HS-5 (cell line): ENCODE measurements around the gene KCNIP4.

Source experiments
- DNase-seq: peaks from one replicate; pipeline ENCODE4 v3.0.0-alpha.2; 2012; ENCODE audit warnings: low read depth

The KCNIP4 gene

GRCh38 chr4:21457086-21457840 is 491.3 kb downstream of the KCNIP4 start:
- no peak for DNase-seq

- DNase-seq, result no peak
These were observed 493.7 kb downstream of the KCNIP4 start for GRCh38 chr4:21454831-21455230.

- DNase-seq, result no peak
These were observed 494.4 kb downstream of the KCNIP4 start for GRCh38 chr4:21454201-21454600.

DNA sequence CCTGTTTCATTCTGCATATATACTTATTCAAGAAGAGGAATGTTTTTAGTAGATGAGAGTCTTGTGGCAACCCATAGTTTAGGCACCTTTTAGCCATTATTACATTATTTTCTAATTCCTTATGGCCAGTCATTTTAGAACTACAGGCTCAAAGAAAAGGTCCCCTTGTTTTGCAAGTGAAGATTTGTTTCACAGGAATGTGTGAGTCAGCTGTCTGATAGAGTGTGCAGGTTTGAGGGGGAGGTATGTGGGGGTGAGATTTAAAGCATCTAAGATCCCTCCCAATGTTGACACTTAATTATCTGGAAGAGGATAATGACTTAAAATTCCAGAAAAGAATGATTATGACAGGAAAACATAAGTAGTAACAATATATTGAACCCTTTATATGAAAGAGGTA is 495.6 kb downstream of the KCNIP4 start:
- no peak for DNase-seq

DNA sequence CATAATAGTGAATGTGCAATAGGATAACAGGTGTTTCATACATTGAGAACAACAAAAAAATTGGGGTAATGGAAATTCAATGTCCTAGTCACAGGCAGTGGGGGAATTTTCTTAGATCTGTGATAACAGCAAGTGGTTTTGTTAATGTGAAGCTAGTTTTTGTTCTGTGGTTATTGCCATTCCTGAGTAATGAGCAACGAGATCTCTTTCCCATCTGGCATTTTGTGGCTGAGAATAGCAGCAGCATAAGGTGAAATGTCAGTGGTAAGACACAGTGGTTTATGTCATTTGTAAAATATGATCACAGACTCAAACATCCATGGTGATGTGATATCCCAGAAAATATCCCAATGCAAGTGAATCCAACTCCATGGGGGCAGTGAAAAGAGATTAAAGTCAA is 497.5 kb downstream of the KCNIP4 start:
- peak; percentile 55 for DNase-seq

DNA sequence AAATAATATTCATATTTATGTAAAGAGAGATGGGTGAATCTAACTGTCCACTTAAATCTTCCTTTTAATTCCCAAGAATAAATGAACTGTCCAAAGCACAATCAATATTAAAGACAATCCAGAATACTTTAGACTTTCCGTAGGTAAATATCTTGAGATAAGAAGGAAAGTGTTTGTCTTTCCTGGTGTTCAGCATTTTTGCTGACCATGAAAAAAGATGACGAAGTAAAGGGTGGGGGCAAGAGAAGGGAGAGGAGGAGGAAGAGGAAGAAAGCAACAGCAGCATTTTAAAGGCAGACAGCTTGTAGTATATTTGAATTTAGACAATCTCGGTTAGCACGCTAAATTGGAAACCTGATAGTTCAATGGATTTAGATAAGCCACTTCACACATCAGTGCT is 498.2 kb downstream of the KCNIP4 start:
- no peak for DNase-seq

DNA sequence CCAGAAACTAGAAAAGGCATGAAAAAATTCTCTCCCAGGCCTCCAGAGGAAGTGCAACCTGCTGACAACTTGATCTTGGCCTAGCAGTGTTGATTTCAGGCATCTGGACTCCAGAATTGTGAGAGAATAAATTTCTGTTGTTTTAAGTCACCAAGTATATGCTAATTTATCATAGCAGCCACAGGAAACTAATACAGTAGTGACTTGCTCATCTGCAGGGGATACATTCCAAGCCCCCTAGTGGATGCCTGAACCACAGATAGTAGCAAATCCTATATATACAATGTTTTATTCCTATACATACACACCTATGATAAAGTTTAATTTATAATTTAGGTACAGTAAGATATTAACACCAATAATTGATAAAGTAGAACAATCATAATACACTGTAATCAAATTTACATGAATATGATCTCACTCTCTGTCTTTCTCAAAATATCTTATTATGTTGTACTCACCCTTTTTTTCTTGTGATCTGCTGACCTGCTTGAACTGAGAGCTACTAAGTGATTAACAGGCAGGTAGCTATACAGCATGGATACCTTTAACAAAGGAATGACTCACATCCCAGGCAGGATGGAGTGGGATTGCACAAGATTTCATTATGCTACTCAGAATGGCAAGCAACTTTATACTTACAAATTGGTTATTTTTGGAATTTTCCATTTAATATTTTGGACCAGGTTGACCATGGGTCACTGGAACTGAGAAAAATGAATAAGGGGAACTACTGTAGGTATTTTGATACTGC is 501.1 kb downstream of the KCNIP4 start:
- no peak for DNase-seq

GRCh38 chr4:21420166-21420565 is 528.4 kb downstream of the KCNIP4 start:
- DNase-seq, result no peak

DNA sequence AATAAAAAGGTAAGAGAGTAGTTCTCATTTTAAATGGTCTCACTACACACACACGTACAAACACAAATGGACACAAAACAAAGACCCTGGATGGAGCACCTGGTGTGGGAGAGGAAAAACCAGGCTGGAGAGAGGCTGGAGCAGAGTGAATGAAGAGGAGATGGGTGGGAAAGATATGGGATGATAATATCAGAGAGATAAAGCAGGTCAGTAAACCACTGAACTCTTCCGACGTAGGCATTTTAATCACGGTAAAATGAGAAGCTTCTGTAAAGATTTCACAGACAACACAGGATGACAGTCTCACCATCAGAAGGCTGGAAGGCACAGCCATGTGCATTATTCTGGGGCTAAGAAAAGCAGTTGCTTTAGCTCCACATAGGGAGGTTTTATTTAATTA is 532.8 kb downstream of the KCNIP4 start:
- no peak for DNase-seq

GRCh38 chr4:21413807-21414370 is 534.7 kb downstream of the KCNIP4 start:
- no peak for DNase-seq

GRCh38 chr4:21411086-21411485 is 537.5 kb downstream of the KCNIP4 start:
- no peak for DNase-seq

DNA sequence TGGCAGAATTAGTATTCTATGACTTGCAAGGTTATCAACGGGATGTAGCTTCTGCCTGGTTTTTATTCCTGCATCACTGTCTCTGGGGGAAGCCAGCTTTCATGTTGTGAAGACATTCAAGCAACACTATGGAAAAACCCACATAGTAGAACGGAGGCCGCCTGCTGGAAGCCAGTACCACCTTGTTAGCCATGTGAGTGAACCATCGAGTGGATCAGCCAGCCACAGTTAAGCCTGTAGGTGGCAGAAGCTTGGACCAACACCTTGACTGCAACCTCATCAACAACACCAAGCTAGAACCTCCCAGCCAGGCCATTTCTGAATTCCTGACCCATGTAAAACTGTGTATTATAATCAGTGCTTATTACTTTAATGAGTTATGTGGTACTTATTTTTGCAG is 538.2 kb downstream of the KCNIP4 start:
- DNase-seq, result no peak

- DNase-seq, result no peak
These were observed 560.9 kb downstream of the KCNIP4 start for GRCh38 chr4:21387683-21388082.

DNA sequence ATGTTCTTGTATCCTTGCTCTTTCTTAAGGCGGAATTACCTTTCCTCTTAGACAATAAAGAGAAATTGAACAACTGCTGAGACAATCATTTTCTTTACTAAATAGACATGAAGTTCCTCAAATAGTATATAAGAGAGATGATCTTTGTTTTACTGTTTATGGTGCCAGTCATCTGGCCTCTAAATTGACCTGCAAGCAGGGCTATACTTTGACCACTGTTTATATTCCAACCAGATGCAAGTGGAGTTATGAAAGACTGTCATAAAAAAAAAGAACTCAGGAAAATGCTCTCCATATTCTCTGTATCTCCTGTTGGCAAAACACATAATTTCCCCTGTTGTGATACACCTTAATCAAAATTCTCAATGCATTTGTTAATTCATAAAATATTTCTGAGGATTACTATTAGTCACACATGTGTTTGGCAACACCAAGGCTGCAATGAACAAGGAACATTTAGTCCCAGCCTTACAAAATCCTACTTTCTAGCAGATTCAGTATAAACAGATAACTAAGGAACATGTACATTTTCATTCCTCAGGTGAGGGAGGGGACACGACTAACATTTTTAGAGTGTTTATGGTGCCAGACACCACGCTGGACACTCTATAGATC is 562.3 kb downstream of the KCNIP4 start:
- no peak for DNase-seq

DNA sequence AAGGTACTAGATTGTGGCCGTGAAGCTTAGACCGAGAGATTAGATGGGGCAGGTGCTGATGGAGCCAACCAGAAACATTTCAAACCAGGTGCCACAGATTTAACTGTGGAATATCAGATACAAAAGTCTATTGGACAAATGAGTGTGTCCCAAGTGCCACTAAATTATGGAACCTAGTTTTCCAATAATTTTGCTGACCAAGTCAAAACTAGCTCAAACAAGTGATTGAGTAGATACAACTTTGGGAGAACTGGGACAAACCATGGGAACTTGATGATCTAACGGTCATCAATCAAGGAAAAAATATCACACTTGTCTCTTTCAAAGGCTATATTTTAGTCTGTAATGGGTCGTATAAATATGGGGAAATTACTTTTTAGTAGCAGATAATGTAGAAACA is 562.9 kb downstream of the KCNIP4 start:
- DNase-seq, result no peak

DNA sequence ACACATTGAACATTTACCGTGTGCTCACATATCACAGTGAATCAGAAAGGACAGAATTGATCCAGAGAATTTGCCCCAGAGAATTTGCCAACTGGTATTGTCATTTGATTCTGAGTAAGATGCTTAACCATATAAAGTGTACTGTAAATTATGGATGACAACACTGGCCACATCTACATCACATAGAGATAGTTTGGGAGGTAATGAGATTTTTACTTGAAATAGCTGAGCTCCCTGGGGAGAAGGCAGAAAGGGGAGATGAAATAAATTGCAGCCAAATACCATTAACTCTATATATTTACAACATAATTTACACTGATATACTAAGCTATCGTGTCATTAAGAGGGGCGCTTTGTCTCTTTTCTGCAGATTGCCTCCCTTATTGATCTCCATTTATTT is 564.0 kb downstream of the KCNIP4 start:
- DNase-seq, result no peak

GRCh38 chr4:21380861-21381260 is 567.7 kb downstream of the KCNIP4 start:
- no peak for DNase-seq

DNA sequence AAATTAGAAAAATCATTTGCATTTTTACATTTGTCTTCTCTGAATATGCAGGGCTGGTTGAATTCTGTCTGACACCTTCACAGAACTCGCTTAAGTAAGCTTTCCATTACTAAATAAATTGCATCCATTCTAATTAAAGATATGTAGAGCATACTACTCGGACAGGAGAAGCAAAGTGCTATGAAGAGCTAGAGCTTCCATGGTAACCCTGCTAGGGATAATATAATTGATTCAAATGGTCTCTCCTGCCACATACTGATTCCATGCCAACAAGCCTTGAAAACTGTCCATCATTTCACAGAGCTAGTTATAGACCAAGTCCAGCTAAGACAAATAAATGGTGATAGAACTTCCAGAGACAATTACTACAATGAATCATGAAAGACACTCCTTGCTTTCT is 571.5 kb downstream of the KCNIP4 start:
- DNase-seq, result no peak

GRCh38 chr4:21376176-21376575 is 572.4 kb downstream of the KCNIP4 start:
- DNase-seq, result no peak

DNA sequence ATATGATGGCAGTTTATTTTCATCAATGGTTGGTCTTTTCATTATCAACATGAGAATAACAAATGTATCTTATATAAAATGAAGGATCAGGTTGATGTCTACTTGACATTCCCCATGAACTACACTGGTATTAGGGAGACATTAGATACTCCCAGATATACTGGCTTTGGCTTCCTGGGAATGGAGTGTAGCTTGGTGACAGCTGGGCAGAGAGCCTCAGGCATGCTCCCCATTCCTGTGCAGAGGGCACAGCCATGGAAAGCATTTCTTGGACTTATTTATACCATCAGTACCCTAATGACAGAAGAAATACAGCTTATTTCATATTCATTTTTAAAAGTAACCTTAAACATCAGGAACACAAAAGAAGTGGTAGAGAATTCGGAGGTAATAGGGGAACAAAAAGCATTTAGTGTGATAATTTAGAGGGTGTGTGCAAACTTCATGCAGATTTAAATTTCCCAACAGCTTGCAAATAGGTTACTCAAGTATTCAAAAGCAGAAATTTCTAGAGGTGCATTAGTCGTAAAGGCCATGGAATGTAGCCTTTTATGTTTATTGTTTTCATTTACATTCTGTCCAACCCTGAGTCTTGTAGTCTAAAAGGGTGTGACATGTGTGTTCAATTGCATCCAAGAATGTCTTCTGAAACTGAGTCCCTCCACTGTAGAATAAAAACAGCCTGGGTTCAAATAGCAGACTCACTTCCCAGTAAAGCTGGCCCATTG is 573.8 kb downstream of the KCNIP4 start:
- no peak for DNase-seq

GRCh38 chr4:21367567-21367966 is 581.0 kb downstream of the KCNIP4 start:
- no peak for DNase-seq

DNA sequence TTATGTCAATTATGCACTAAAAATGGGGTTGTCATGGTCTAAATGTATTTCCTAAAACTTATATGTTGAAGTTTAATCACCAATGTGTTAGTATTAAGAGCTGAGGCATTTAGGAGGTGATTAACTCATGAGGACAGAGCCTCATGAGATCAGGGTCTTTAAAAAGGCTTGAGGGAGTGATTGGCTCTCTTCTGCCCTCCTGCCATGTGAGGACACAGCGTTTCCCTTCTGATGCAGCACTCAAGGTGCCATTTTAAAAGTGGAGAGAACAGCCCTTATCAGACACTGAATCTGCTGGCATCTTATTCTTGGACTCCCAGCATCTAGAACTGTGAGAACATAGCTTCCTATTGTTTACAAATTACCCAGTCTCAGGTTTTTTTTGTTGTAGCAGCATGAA is 581.7 kb downstream of the KCNIP4 start:
- DNase-seq, result no peak
